VCaP (cell line): ENCODE data around the gene BPIFA2.

Source experiments
- H3K27ac ChIP-seq: fragments of 450-650 bp; 2 replicates; pipeline ENCODE4 v1.5.1; 2017
- TF ChIP-seq, protein P1 (sequence below): fragments of 450-650 bp; conservative IDR thresholded peaks from 2 replicates; pipeline ENCODE4 v1.5.1; 2017; ENCODE audit warnings: mild to moderate bottlenecking, moderate library complexity

Gene BPIFA2

DNA sequence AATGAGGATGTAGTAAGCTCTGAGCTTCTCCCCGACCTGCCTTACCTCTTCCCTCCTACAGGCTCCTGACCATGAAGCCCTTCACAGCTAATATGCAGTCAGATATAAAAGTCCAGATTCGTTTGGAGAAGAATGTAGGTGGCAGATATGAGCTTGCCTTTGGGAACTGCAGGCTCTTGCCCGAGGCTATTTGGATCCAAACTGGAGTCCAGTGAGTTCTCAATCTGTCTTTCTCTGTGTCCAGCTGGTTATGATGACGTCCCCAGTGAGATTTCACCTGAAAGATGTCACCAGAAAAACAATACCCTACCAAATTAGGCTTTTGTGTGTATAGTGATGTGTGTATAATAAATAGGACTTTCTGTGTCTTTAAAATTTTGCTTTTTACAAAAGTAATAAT is 34.5 kb downstream of the BPIFA2 start:
- H3K27ac ChIP-seq: no peak overlapping the region
- TF ChIP-seq, protein P1, sequence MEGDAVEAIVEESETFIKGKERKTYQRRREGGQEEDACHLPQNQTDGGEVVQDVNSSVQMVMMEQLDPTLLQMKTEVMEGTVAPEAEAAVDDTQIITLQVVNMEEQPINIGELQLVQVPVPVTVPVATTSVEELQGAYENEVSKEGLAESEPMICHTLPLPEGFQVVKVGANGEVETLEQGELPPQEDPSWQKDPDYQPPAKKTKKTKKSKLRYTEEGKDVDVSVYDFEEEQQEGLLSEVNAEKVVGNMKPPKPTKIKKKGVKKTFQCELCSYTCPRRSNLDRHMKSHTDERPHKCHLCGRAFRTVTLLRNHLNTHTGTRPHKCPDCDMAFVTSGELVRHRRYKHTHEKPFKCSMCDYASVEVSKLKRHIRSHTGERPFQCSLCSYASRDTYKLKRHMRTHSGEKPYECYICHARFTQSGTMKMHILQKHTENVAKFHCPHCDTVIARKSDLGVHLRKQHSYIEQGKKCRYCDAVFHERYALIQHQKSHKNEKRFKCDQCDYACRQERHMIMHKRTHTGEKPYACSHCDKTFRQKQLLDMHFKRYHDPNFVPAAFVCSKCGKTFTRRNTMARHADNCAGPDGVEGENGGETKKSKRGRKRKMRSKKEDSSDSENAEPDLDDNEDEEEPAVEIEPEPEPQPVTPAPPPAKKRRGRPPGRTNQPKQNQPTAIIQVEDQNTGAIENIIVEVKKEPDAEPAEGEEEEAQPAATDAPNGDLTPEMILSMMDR: no peak

DNA sequence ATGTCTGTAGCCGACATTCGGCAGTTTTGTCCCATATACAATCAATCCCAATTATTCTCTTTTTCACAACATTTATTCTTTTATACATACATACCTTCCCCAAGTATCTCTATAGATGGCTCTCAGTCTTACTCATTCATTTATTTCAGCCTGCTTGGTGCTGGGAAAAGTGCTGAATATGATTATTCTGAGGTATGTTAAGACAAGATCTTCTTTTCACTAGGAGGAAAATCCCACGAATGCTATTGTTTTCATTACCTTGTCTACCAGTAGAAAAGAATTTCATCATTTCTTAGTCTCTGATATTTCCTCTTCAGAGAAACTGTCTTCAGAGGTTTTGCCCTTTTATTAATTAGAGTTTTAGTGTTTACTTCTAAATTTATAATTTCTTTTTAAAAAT is 35.5 kb downstream of the BPIFA2 start:
- H3K27ac ChIP-seq: no peak overlapping the region
- TF ChIP-seq, protein P1: no peak

DNA sequence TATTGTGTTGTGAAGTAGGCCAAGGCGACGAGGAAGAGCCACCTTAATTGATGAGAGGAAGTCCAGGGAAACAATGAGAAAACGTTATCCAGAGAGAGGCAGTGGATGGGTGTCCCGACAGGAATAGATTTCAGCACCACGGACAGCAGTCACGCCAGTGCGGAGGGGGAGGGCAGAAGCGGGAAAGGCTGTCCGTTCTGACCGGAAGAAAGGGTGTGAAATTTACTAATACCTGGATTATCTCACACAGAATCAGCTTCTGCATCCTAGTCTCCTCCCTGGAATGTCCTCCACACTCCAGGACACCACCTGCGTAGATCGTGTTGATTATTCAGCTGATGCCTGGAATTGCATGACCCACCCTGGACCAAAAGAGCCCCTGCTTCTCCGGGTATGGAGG is 41.8 kb downstream of the BPIFA2 start:
- TF ChIP-seq, protein P1: no peak
- peak overlapping the region; percentile 79; the same call in 1 of the 2 replicates for H3K27ac ChIP-seq

DNA sequence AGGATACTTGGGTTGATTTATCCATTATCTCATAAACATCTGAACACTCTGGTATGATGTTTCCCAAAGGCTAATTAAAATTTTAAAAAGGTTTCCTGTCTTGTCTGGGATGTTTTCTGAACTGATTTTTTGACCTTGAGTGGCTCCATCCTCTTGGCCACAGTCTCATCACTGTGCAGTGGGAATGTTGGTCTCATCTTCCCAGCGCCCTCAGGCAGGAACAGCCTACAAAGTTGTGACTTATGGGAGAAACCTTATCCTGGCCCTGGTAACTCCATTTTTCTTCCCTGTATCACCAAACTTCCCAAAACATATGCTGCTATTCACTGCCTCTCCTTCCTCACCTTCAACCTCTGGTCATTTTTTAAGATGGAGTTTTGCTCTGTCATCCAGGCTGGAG is 42.4 kb downstream of the BPIFA2 start:
- TF ChIP-seq, protein P1: no peak
- peak overlapping the region; percentile 79 for H3K27ac ChIP-seq

DNA sequence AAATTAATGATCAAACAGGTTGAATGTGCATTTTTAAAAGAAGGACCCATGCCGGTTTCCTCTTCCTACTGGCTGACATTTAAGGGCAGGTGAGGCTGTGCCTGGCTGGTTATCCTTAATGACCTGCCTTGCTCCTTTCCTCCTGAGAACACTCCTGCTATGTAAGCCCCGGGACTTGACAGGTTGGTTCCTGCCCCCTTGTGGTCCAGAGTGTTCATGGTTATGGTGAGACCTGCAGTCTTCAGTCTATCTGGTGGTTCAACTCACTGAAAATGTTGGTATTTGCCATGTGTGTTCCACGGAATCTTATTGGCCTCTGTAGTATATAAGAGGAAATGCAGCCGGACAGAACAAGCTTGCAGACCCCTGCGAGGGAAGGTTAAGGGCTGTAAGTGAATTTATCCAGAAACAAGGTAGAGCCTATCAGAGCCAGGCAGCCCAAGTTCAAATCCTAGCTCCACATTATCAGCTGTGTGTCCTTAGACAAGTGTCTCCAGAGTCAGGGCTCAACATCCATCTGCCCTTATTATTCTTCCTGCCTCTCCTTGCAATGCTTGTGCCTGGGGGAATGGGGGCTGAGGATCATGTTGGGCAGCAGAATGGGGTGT is 44.0 kb downstream of the BPIFA2 start:
- TF ChIP-seq, protein P1: peak; percentile 92
- peak overlapping the region; percentile 79 for H3K27ac ChIP-seq

DNA sequence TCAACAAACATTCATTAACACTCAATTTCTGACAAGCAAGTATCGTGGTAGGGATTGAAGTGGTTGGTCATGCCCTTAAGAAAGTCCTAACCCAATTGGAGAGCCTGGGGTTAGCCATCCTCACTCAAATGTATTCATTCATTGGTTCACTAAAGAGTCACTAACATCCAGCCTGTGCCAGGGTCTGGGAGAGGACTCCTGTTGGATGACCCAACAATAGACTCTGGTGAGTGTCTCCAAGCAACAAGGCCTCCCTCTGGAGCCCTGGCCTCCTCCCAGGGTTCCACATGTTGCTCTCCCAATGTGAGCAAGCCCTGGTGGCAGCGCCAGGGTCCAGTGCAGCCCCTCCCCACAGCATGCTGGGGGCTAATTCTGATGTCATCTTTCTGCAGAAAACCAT is 49.1 kb downstream of the BPIFA2 start, which contains the start of gene BPIFA3:
BPIFA3 (plus strand) TSS at position 301 of the 400 bp plus-strand sequence. CDS start 185 bp downstream, outside the sequence.
- H3K27ac ChIP-seq: no peak within 1 kb of the TSS
- TF ChIP-seq, protein P1: no peak

DNA sequence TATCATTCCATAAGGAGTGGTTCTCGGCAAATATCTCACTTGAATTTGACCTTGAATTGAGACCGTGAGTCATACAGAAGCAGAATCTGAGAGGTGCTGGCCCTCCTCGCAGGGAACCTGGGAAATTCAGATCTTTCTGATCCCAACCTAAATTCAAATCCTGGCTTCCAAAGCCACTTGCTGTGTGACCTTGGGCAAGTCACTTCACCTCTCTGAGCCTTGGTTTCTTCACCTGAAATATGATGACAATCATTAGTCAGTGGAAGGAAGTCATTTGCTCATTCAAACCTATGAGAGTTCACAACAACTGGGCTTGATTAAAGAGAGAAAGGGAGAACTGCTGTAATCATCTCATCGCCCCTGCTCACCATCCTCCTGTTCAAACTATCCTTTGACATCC is 56.4 kb downstream of the BPIFA2 start:
- H3K27ac ChIP-seq: no peak overlapping the region
- TF ChIP-seq, protein P1: no peak
